GM19023 (cell line): ENCODE data around the gene GDI1.

Experiments used
- ATAC-seq: cut with Tn5 transposase; IDR thresholded peaks from one replicate; pipeline ENCODE4 v1.9.1; 2021; ENCODE audit warnings: mild to moderate bottlenecking, moderate library complexity; ENCODE audit not compliant: unreplicated experiment

GDI1 gene

GRCh38 chrX:154478728-154479622 is 42.0 kb downstream of the GDI1 start, which contains the start of gene LAGE3:
LAGE3 (minus strand) TSS chrX:154479281; CDS start chrX:154478915, 366 bp downstream.
- peak; percentile 83 for ATAC-seq

GRCh38 chrX:154481195-154481594 is 44.2 kb downstream of the GDI1 start:
- ATAC-seq, result no peak

- no peak for ATAC-seq
Observed at GRCh38 chrX:154481911-154482601, 45.1 kb downstream of the GDI1 start.

GRCh38 chrX:154482786-154483185 is 45.8 kb downstream of the GDI1 start:
- no peak for ATAC-seq

- ATAC-seq, result no peak
Observed at GRCh38 chrX:154483325-154483724, 46.4 kb downstream of the GDI1 start.

- no peak for ATAC-seq
Observed at GRCh38 chrX:154484255-154485149, 47.5 kb downstream of the GDI1 start.

GRCh38 chrX:154485150-154486051 is 48.4 kb downstream of the GDI1 start:
- no peak for ATAC-seq

- no peak for ATAC-seq
Observed at GRCh38 chrX:154486052-154486395, 49.1 kb downstream of the GDI1 start.

- no peak for ATAC-seq
Observed at GRCh38 chrX:154486396-154487207, 49.6 kb downstream of the GDI1 start, which contains the start of gene UBL4A. UBL4A (minus strand) TSS chrX:154486615; CDS start chrX:154486584, 31 bp downstream.

- ATAC-seq, result no peak
Observed at GRCh38 chrX:154487518-154488290, 50.8 kb downstream of the GDI1 start.

- ATAC-seq, result no peak
Observed at GRCh38 chrX:154488336-154489075, 51.6 kb downstream of the GDI1 start.

- ATAC-seq, result no peak
Observed at GRCh38 chrX:154489182-154489581, 52.2 kb downstream of the GDI1 start.

- ATAC-seq, result peak; percentile 8
Observed at GRCh38 chrX:154490021-154490413, 53.1 kb downstream of the GDI1 start.

- ATAC-seq, result peak; percentile 82
Observed at GRCh38 chrX:154490414-154491083, 53.6 kb downstream of the GDI1 start, which contains the start of gene SLC10A3. SLC10A3 (minus strand) TSS chrX:154490629; CDS start chrX:154488940, 1,689 bp downstream.
